HG02885 (cell line): ENCODE measurements around the gene GYS2.

Experiments used
- ATAC-seq: cut with Tn5 transposase; IDR thresholded peaks from one replicate; pipeline ENCODE4 v1.9.1; 2021; ENCODE audit warnings: mild to moderate bottlenecking; ENCODE audit not compliant: unreplicated experiment, poor library complexity

Gene GYS2

GRCh38 chr12:21559855-21560569 is 44.6 kb downstream of the GYS2 start:
- no peak for ATAC-seq

- ATAC-seq: no peak
Observed at GRCh38 chr12:21558100-21558679, 46.5 kb downstream of the GYS2 start.

- ATAC-seq: no peak
Observed at GRCh38 chr12:21553329-21553675, 51.3 kb downstream of the GYS2 start.

- no peak for ATAC-seq
Observed at GRCh38 chr12:21552635-21553328, 51.9 kb downstream of the GYS2 start.

- ATAC-seq: no peak
Observed at GRCh38 chr12:21551841-21552465, 52.7 kb downstream of the GYS2 start.

GRCh38 chr12:21547437-21547836 is 57.2 kb downstream of the GYS2 start:
- ATAC-seq: no peak

- no peak for ATAC-seq
Observed at GRCh38 chr12:21546716-21547115, 57.9 kb downstream of the GYS2 start.

- ATAC-seq: no peak
Observed at GRCh38 chr12:21545557-21545956, 59.1 kb downstream of the GYS2 start.

- ATAC-seq: no peak
Observed at GRCh38 chr12:21543151-21543550, 61.5 kb downstream of the GYS2 start.

GRCh38 chr12:21542403-21542802 is 62.2 kb downstream of the GYS2 start:
- no peak for ATAC-seq

GRCh38 chr12:21541773-21542172 is 62.9 kb downstream of the GYS2 start:
- ATAC-seq: no peak

- peak; percentile 51 for ATAC-seq
Observed at GRCh38 chr12:21539797-21540196, 64.8 kb downstream of the GYS2 start.

- no peak for ATAC-seq
Observed at GRCh38 chr12:21538061-21538653, 66.5 kb downstream of the GYS2 start.

GRCh38 chr12:21529456-21529855 is 75.2 kb downstream of the GYS2 start:
- no peak for ATAC-seq

- ATAC-seq: no peak
Observed at GRCh38 chr12:21528953-21529352, 75.7 kb downstream of the GYS2 start.

GRCh38 chr12:21527451-21528180 is 77.0 kb downstream of the GYS2 start:
- ATAC-seq: peak; percentile 92

- no peak for ATAC-seq
Observed at GRCh38 chr12:21526721-21527345, 77.8 kb downstream of the GYS2 start.

- no peak for ATAC-seq
Observed at GRCh38 chr12:21526053-21526452, 78.6 kb downstream of the GYS2 start, which contains the start of gene SPX. Gene SPX, plus strand, starts transcription at chr12:21526296. Its CDS starts 177 bp downstream, at chr12:21526473.

- ATAC-seq: no peak
Observed at GRCh38 chr12:21523148-21523547, 81.5 kb downstream of the GYS2 start.

GRCh38 chr12:21521541-21521940 is 83.1 kb downstream of the GYS2 start:
- ATAC-seq: no peak
